VCaP (cell line): ENCODE data around the gene GYS2.

Experiments used
- H3K27ac ChIP-seq: fragments of 450-650 bp; 2 replicates; pipeline ENCODE4 v1.5.1; 2017
- TF ChIP-seq, protein P1 (sequence below): fragments of 450-650 bp; conservative IDR thresholded peaks from 2 replicates; pipeline ENCODE4 v1.5.1; 2017; ENCODE audit warnings: mild to moderate bottlenecking, moderate library complexity

Gene GYS2

DNA sequence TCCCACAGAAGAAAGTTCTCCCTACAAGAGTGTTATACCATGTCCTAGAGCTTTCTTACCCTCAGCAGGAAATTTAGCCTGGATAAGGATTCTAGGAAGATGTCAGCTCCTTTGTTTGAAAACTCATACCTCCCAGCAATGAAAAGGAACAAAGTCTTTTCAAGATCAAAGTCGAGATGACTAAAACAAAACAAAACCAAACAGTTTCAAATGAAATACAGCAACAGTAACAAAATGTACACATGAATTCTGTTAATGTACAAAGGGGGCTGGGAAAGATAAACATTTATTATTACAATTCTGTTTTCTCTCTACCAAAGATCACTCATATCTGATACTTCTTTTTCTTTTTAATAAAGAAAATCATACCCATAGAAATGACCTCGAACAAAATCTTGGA lies 41.8 kb downstream of the GYS2 start:
- TF ChIP-seq, protein P1, sequence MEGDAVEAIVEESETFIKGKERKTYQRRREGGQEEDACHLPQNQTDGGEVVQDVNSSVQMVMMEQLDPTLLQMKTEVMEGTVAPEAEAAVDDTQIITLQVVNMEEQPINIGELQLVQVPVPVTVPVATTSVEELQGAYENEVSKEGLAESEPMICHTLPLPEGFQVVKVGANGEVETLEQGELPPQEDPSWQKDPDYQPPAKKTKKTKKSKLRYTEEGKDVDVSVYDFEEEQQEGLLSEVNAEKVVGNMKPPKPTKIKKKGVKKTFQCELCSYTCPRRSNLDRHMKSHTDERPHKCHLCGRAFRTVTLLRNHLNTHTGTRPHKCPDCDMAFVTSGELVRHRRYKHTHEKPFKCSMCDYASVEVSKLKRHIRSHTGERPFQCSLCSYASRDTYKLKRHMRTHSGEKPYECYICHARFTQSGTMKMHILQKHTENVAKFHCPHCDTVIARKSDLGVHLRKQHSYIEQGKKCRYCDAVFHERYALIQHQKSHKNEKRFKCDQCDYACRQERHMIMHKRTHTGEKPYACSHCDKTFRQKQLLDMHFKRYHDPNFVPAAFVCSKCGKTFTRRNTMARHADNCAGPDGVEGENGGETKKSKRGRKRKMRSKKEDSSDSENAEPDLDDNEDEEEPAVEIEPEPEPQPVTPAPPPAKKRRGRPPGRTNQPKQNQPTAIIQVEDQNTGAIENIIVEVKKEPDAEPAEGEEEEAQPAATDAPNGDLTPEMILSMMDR = no peak
- H3K27ac ChIP-seq = no peak overlapping the region

DNA sequence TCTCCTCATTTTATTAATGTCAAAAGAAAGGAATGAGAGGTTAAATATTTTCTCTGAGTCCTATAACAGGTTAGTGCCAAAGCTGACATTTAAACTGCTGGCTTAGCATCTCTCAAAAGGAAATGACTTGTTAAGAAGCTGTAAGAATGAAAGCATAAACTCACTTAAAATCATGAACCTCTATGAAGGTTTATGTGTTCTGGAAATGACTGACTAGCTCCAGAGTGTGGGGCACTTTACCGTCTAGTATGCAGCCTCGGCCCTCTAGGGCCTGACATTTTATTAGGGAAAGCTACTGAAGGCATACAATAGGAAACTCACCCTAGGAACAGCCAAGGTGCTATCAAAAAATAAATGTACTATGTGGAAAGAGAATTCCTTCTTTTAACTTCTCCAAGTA lies 43.5 kb downstream of the GYS2 start:
- no peak overlapping the region for H3K27ac ChIP-seq
- TF ChIP-seq, protein P1 = no peak

DNA sequence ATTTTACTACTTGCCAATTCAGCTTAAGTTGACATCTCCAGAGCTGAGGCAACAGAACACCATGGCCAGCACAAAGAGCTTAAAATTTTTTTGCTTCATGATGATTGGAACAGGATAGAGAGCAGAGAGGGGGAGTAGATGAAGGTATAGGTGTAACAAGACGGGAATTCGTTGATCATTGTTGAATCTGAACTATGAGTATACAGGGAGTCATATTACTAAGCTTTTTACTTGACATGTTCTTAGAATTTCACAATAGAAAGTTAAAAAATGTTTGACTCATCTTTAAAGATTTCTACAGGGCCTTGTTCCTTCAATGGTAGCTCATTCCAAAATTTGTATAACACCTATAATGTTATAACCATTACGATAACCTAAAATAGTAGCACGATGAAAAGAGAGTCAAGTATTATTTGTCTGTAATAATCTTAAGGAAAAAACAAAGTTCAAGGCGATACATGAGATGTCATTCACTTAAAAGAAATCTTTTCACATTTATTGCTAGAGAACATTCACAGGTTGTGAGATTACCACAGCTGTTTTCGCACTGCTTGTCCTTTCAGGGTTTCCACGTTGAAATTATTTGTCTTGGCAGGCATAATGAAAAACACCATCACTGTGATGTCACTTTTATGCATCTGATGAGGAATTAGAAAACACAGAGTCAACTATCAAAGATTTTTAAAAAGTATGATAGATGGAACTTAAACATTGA lies 44.6 kb downstream of the GYS2 start:
- TF ChIP-seq, protein P1 = no peak
- H3K27ac ChIP-seq = no peak overlapping the region

DNA sequence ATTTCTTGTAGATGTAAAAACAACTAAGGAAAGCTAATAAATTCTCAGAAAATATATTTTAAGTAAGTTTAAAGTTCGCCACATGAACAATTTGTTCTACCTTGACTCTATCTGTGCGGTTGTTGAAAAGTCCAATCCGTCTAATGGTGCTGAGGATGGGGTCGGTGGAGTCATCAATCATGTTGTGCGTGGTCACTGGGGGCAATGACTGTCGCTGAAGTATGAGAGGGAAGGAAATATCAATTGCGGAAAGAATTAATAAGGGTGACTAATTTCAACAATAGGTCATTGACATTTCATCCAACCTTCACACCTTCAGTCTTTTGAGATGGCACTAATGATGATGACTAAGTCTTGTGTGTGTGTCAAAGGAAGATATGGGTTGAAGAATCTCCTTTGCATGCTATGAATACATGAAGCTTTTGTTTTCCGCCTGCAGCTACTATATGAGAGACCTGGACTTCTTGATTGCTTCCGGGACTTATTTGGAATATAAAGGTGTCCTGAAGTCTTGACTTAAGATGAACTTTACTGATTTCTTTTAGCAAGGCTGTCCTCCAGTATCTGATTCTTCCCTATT lies 46.5 kb downstream of the GYS2 start:
- H3K27ac ChIP-seq = no peak overlapping the region
- TF ChIP-seq, protein P1 = no peak

DNA sequence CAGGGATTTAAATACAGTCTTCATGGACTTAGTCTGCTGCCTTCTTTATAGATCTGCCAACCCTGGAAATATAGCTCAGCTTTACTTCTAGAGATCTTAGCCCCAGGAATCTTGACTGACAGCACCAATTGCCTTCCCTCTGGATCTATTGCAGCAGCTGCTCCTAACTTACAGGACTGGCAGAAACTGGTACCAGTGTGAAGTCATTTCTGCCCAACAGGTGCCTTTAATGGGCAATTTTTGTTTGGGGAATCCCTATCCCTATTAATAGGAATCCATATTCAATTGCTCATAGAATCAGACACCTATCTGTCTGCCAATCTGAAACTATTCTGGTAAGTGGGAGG lies 51.3 kb downstream of the GYS2 start:
- H3K27ac ChIP-seq = no peak overlapping the region
- TF ChIP-seq, protein P1 = no peak

DNA sequence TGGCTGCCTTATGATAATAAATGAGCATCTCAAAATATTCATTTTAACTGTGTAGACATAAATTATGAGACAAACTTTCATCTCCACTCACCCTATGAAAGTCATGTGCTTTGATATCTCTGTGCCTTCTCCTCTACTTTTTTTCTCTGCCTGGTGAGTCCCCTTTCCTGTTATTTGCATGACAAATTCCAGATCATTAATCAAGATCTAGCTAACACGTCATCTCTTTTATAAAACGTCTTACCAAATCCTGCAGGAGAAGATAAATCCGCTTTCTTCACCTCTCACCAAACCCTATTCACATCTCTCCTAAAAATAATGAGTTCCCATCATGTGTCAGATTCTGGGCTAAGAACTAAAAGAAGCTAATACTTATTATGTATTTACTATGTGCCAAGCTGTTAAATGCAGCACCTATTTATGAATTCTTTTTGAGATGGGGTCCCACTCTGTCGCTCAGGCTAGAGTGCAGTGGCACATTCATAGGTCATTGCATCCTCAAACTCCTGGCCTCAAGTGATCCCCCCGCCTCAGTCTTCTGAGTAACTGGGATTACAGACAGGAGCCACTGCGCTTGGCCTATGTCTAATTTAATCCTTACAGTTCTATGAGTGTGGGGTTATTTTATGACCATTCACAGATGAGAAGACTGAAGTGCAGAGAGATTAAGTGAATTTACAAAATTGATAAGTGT lies 51.9 kb downstream of the GYS2 start:
- TF ChIP-seq, protein P1 = no peak
- H3K27ac ChIP-seq = no peak overlapping the region

DNA sequence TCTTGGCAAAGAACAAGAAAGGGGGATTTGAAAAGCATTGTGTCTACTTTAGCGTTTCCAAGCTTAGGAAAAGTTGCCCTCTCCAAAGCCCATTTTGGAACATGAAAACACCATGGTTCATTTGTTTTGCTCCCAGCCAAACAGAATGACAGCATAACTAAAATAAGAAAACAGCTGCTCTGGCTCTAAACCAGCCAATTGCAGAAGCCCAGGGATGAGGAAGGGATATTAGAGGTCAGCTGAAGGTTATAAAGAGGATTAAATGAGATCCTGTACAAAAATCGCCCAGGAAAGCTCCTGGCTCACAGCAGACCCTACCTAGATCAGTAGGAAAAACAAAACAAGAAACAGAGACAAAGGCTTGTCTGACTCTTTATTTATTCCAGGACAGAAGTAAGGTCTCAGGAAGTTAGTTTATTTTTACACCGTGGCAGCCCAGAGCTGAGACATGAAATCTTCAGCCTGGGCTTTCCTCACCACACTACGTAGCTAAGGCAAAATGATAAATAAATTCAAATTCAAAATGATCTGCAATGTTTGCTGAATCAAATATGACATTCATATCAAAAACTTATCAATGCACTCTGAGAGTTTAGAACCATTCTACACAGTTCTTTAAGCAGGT lies 52.7 kb downstream of the GYS2 start:
- TF ChIP-seq, protein P1 = no peak
- H3K27ac ChIP-seq = no peak overlapping the region
